H1 (cell line): Measurements from ENCODE around the gene TTC34.

ENCODE experiments used
- ATF3 ChIP-seq: IDR thresholded peaks from 2 replicates; pipeline ENCODE4 v1.6.1; 2011; ENCODE audit warnings: low read depth, mild to moderate bottlenecking, low read length; ENCODE audit not compliant: insufficient read depth
- CTCF ChIP-seq, 3 experiments: IDR thresholded peaks; 1 replicate in 2 of 3; 2 replicates in 1 of 3; pipeline versions ENCODE4 v1.5.1 to v1.6.1; 2011; ENCODE audit warnings: low read length in 3 of 3, mild to moderate bottlenecking in 3 of 3, inconsistent platforms in 2 of 3, low read depth in 1 of 3, moderate library complexity in 1 of 3; ENCODE audit not compliant: insufficient read depth in 1 of 3; ENCODE audit errors: control extremely low read depth in 1 of 3
- KDM5A ChIP-seq: fragments of 200-600 bp; IDR thresholded peaks from 2 replicates; pipeline ENCODE4 v1.7.1; 2012; ENCODE audit warnings: mild to moderate bottlenecking, low read length, inconsistent platforms, mixed read lengths
- MAX ChIP-seq: IDR thresholded peaks from 2 replicates; pipeline ENCODE4 v1.6.1; 2012; ENCODE audit warnings: inconsistent platforms
- NRF1 ChIP-seq: IDR thresholded peaks from 2 replicates; pipeline ENCODE4 v1.6.1; 2011; ENCODE audit warnings: mild to moderate bottlenecking, low read depth, low read length, improper control_type of control experiment
- POLR2A ChIP-seq, 2 experiments: IDR thresholded peaks; 1 replicate in 1 of 2; 2 replicates in 1 of 2; pipeline ENCODE4 v1.6.1; 2011; ENCODE audit warnings: low read depth in 2 of 2, low read length in 2 of 2, mild to moderate bottlenecking in 2 of 2; ENCODE audit errors: control extremely low read depth in 1 of 2
- POLR2AphosphoS5 ChIP-seq: IDR thresholded peaks from 2 replicates; pipeline ENCODE4 v1.6.1; 2011; ENCODE audit warnings: low read depth, low read length
- SIRT6 ChIP-seq: IDR thresholded peaks from one replicate; pipeline ENCODE4 v1.7.1; 2012; ENCODE audit warnings: low read length, inconsistent platforms
- TAF1 ChIP-seq: IDR thresholded peaks from 2 replicates; pipeline ENCODE4 v1.6.1; 2011; ENCODE audit warnings: mild to moderate bottlenecking, low read depth, low read length
- USF2 ChIP-seq: IDR thresholded peaks from 2 replicates; pipeline ENCODE4 v1.6.1; 2011; ENCODE audit warnings: low read length, improper control_type of control experiment

- TF ChIP-seq CTCF (IDR thresholded peaks at IDR 0.05; ENCODE audit: control extremely low read depth in 1 of 3, insufficient read depth in 1 of 3, low read depth in 1 of 3, low read length in 3 of 3): no peak
- TF ChIP-seq USF2: no peak
- no peak for TF ChIP-seq SIRT6
- TF ChIP-seq POLR2A (IDR thresholded peaks at IDR 0.05; ENCODE audit: control extremely low read depth in 1 of 2, low read depth in 2 of 2, low read length in 2 of 2): no peak
- TF ChIP-seq NRF1: no peak
- no peak for TF ChIP-seq MAX
- TF ChIP-seq KDM5A: no peak
- no peak for TF ChIP-seq ATF3
- TF ChIP-seq TAF1: no peak
- TF ChIP-seq POLR2AphosphoS5: no peak
Observed at GRCh38 chr1:2787163-2787911, 14.2 kb downstream of the TTC34 start.
